ENCODE data around the gene DMRTB1. TPM values are rescaled to one million over a fixed set of nuclear protein-coding genes. Genes with fewer than 3 reads are reported as not detected.

DMRTB1 gene
- total and polyA plus RNA-seq, 9 of the 15 experiments (the other 6 are each of a cell fraction or from before 2014, with no cell fraction given), result 0.06 to 0.35 (median 0.13) TPM; not detected in 3

GRCh38 chr1:53485478-53486394 lies 26.5 kb downstream of the DMRTB1 start (continued):
- peak; percentile 31 for TF ChIP-seq CTCFL (IDR thresholded peaks at IDR 0.05; ENCODE audit: borderline replicate concordance, insufficient read depth, low read depth, low read length, poor library complexity, severe bottlenecking)
- TF ChIP-seq RAD21 (CRISPR knock-in tag; conservative IDR thresholded peaks at IDR 0.05 in 1 of 2, IDR thresholded peaks at IDR 0.05 in 1 of 2), result peak; percentile 88 to 98
- peak; percentile 23 to 38; a peak in 1 of 4 replicates for TF ChIP-seq MAZ (CRISPR knock-in tag; conservative IDR thresholded peaks at IDR 0.05 in 1 of 2, IDR thresholded peaks at IDR 0.05 in 1 of 2)
- 0 out of 2 replicates have a peak, but pooled peaks have one; percentile 47 for TF ChIP-seq ARID2 (IDR thresholded peaks at IDR 0.05)
- peak; percentile 95 to 98 (median 96) for TF ChIP-seq CTCF (IDR thresholded peaks at IDR 0.05 in 2 of 3, conservative IDR thresholded peaks at IDR 0.05 in 1 of 3; ENCODE audit: insufficient read depth in 2 of 3, low read depth in 1 of 3, low read length in 3 of 3)
- TF ChIP-seq RB1 (IDR thresholded peaks at IDR 0.05; ENCODE audit: low read depth), result peak; percentile 69; the same call in 1 of the 2 replicates
- TF ChIP-seq PBX2 (CRISPR knock-in tag; IDR thresholded peaks at IDR 0.05; ENCODE audit: low read depth), result no peak
- TF ChIP-seq PBX2 (tag; conservative IDR thresholded peaks at IDR 0.05; ENCODE audit: low read depth), result peak; percentile 50; the same call in 1 of the 2 replicates

Measured in K562 (cell line).